Keratinocyte (primary cell): ENCODE measurements around the gene ODF4.

Source experiments
- EZH2 ChIP-seq: IDR thresholded peaks from one replicate; pipeline ENCODE4 v1.6.1; 2012; ENCODE audit warnings: inconsistent platforms, mild to moderate bottlenecking, low read length, moderate library complexity
- TF ChIP-seq, protein P1 (sequence below), 3 experiments: IDR thresholded peaks in 1 of 3; conservative IDR thresholded peaks in 1 of 3; optimal IDR thresholded peaks in 1 of 3; 2 replicates in 2 of 3; 3 replicates in 1 of 3; pipeline versions ENCODE3 to v1.5.1; 2011; ENCODE audit warnings: low read length in 3 of 3, mild to moderate bottlenecking in 3 of 3, moderate library complexity in 2 of 3, control low read depth in 1 of 3, inconsistent platforms in 1 of 3; ENCODE audit not compliant: insufficient read depth in 2 of 3; ENCODE audit errors: extremely low read depth in 1 of 3

DNA sequence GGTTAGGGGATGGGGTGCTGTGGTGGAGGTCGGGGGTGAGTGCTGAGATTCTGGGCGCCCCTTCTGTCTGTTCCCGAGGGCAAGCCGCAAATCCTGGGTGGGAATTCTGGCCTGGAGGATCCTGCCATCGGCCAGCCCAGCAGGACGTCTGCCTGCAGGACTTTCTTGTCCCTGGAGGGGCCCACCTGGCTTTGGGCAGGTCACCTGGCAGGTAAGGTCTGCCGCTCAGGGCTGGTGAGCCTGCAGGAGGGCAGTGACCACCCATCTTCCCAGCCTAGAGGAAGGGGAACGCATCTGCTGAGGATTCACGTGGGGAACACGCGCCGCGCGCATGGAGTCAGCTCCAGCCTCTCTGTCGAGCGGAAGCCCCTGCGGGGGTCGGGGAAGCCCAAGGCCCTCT, 52.6 kb downstream of the ODF4 start:
- TF ChIP-seq, protein P1, sequence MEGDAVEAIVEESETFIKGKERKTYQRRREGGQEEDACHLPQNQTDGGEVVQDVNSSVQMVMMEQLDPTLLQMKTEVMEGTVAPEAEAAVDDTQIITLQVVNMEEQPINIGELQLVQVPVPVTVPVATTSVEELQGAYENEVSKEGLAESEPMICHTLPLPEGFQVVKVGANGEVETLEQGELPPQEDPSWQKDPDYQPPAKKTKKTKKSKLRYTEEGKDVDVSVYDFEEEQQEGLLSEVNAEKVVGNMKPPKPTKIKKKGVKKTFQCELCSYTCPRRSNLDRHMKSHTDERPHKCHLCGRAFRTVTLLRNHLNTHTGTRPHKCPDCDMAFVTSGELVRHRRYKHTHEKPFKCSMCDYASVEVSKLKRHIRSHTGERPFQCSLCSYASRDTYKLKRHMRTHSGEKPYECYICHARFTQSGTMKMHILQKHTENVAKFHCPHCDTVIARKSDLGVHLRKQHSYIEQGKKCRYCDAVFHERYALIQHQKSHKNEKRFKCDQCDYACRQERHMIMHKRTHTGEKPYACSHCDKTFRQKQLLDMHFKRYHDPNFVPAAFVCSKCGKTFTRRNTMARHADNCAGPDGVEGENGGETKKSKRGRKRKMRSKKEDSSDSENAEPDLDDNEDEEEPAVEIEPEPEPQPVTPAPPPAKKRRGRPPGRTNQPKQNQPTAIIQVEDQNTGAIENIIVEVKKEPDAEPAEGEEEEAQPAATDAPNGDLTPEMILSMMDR (optimal IDR thresholded peaks at IDR 0.05 in 1 of 3, IDR thresholded peaks at IDR 0.05 in 1 of 3, conservative IDR thresholded peaks at IDR 0.05 in 1 of 3; ENCODE audit: extremely low read depth in 1 of 3, insufficient read depth in 2 of 3, low read length in 3 of 3), result no peak
- no peak for TF ChIP-seq EZH2
